ENCODE results near the gene NRAP.
A peak's percentile ranks its signal among the peaks of the same experiment; 100 is the strongest.

The NRAP gene

DNA sequence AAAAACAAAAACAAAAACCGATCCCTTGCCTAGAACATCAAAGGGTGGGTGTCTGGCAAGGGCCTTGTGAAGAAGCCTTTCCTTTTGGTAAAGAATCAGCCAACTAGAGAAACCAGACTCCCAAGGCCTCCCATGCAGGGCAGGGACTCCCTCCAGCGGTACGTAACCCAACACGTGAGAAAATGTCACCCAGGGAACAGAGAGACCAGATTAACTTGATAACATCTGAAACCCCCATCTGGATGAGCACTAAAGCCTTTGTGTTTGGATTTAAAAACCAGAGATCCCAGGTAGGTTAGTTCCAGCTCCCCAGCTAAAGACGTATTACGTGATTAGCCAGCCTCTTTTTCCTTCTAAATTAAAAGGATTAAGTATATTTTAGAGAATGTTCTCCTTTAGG, 114.0 kb downstream of the NRAP start:
- Histone ChIP-seq H3K23ac (ENCODE audit: low read length in 2 of 2) (no peak overlapping the region), H3K9me3 (ENCODE audit: control insufficient read depth, low read length) (no peaks in the 10 kb centered on the region), H2BK5ac (ENCODE audit: low read depth, low read length, poor library complexity, severe bottlenecking) (no peak overlapping the region), H3K9ac (ENCODE audit: low read length) (no peak overlapping the region), H3K14ac (ENCODE audit: low read length in 2 of 2) (no peak overlapping the region), H3K36me3 (ENCODE audit: control insufficient read depth in 1 of 2, insufficient read depth in 2 of 2, low read depth in 1 of 2, low read length in 2 of 2) (no peaks in the 10 kb centered on the region), H2BK15ac (ENCODE audit: low read depth, poor library complexity, severe bottlenecking) (no peak overlapping the region), H3K18ac (ENCODE audit: low read depth in 1 of 2, low read length in 2 of 2) (no peak overlapping the region), H3K79me1 (replicated peaks; ENCODE audit: low read length, poor library complexity, severe bottlenecking) (no peaks in the 10 kb centered on the region), H4K8ac (ENCODE audit: low read length) (no peak overlapping the region), H3K4me3 (ENCODE audit: insufficient read depth in 1 of 2, low read depth in 1 of 2, low read length in 2 of 2) (no peak overlapping the region), H3K4me2 (ENCODE audit: low read length, poor library complexity, severe bottlenecking) (no peak overlapping the region), H3K27ac (ENCODE audit: low read length, poor library complexity, severe bottlenecking) (peak overlapping the region; percentile 28), H2BK12ac (ENCODE audit: low read length in 2 of 2) (no peak overlapping the region), H2BK120ac (ENCODE audit: low read depth, low read length) (no peak overlapping the region), H4K91ac (ENCODE audit: low read length) (no peak overlapping the region), H3K4ac (ENCODE audit: low read depth in 1 of 2, low read length in 2 of 2) (no peak overlapping the region), H3K4me1 (ENCODE audit: control insufficient read depth, insufficient read depth, low read depth, low read length) (peaks cover 6% of the 10 kb centered on the region), H2AFZ (ENCODE audit: low read depth, low read length) (no peak overlapping the region), H2AK5ac (ENCODE audit: low read length, severe bottlenecking) (peak overlapping the region; percentile 65), H3K27me3 (ENCODE audit: control insufficient read depth in 1 of 2, insufficient read depth in 1 of 2, low read length in 2 of 2) (peaks cover 0 to 7% of the 10 kb centered on the region in 2 experiments)
- DNase-seq, result no peak
- 65% methylated on average over 4 of the region's 6 CpGs for WGBS

DNA sequence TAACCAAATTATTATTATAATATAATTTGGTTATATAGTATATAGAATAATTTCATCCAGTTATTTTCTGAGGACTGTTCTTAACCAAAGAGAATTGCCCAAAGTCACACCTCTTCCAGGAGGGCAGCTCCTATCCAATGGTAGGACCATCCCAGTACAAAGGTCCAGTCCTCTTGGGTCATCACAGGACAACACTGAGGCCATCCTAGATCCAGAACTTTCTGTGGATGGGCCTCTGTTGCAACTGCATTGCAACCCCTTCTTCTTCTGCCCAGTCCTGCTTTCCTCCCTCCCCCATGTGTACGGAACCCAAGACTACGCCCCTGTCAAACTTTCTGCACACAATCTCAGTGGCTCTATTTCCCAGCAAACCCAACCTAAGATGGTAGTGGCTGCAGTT, 116.4 kb downstream of the NRAP start:
- H4K91ac ChIP-seq (ENCODE audit: low read length), result no peak overlapping the region
- peaks cover 5% of the 10 kb centered on the region for H3K4me1 ChIP-seq (ENCODE audit: control insufficient read depth, insufficient read depth, low read depth, low read length)
- no CpG with 5 or more reads among the region's 2 CpGs for WGBS

DNA sequence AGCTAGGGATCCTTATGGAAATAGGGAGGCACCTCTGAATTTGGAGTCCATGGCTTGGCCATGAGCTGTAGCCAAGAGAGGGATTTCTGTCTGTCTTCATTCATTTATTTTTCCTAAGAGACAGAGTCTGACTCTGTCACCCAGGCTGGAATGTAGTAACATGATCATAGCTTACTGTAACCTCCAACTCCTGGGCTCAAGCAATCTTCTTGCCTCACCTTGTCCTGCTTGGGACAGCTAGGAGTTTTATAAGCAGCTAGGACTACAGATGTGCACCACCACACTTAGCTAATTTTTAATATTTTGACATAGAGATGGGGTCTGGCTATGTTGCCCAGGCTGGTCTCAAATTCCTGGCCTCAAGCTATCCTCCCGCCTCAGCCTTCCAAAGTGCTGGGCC, 119.4 kb downstream of the NRAP start:
- H3K27ac ChIP-seq (ENCODE audit: low read length, poor library complexity, severe bottlenecking), result no peak overlapping the region
- no peak overlapping the region for H2AK5ac ChIP-seq (ENCODE audit: low read length, severe bottlenecking)
- H3K4me3 ChIP-seq (ENCODE audit: insufficient read depth in 1 of 2, low read depth in 1 of 2, low read length in 2 of 2), result no peak overlapping the region
- no peaks in the 10 kb centered on the region for H3K79me1 ChIP-seq (replicated peaks; ENCODE audit: low read length, poor library complexity, severe bottlenecking)
- no peak overlapping the region for H3K4me2 ChIP-seq (ENCODE audit: low read length, poor library complexity, severe bottlenecking)
- no peak overlapping the region for H2BK120ac ChIP-seq (ENCODE audit: low read depth, low read length)
- H3K36me3 ChIP-seq (ENCODE audit: control insufficient read depth in 1 of 2, insufficient read depth in 2 of 2, low read depth in 1 of 2, low read length in 2 of 2), result no peaks in the 10 kb centered on the region
- no peak overlapping the region for H4K91ac ChIP-seq (ENCODE audit: low read length)
- H2BK12ac ChIP-seq (ENCODE audit: low read length in 2 of 2), result no peak overlapping the region
- H3K9me3 ChIP-seq (ENCODE audit: control insufficient read depth, low read length), result no peaks in the 10 kb centered on the region
- no peak overlapping the region for H2AFZ ChIP-seq (ENCODE audit: low read depth, low read length)
- no peak overlapping the region for H3K4ac ChIP-seq (ENCODE audit: low read depth in 1 of 2, low read length in 2 of 2)
- H3K9ac ChIP-seq (ENCODE audit: low read length), result no peak overlapping the region
- H3K4me1 ChIP-seq (ENCODE audit: control insufficient read depth, insufficient read depth, low read depth, low read length), result peaks cover 9% of the 10 kb centered on the region
- no peak overlapping the region for H2BK5ac ChIP-seq (ENCODE audit: low read depth, low read length, poor library complexity, severe bottlenecking)
- H2BK15ac ChIP-seq (ENCODE audit: low read depth, poor library complexity, severe bottlenecking), result no peak overlapping the region
- WGBS, result 93% methylated on average over 1 of the region's 1 CpG
- H3K14ac ChIP-seq (ENCODE audit: low read length in 2 of 2), result no peak overlapping the region
- no peak overlapping the region for H3K23ac ChIP-seq (ENCODE audit: low read length in 2 of 2)
- no peak for DNase-seq
- H3K18ac ChIP-seq (ENCODE audit: low read depth in 1 of 2, low read length in 2 of 2), result no peak overlapping the region
- no peak overlapping the region for H4K8ac ChIP-seq (ENCODE audit: low read length)
- H3K27me3 ChIP-seq (ENCODE audit: control insufficient read depth in 1 of 2, insufficient read depth in 1 of 2, low read length in 2 of 2), result peaks cover 0 to 4% of the 10 kb centered on the region in 2 experiments

More for the DNA sequence above, 116.4 kb downstream of the NRAP start:
- no peak overlapping the region for H2BK5ac ChIP-seq (ENCODE audit: low read depth, low read length, poor library complexity, severe bottlenecking)
- no peak overlapping the region for H2BK120ac ChIP-seq (ENCODE audit: low read depth, low read length)
- no peak overlapping the region for H3K23ac ChIP-seq (ENCODE audit: low read length in 2 of 2)
- no peak overlapping the region for H3K4ac ChIP-seq (ENCODE audit: low read depth in 1 of 2, low read length in 2 of 2)
- H2AK5ac ChIP-seq (ENCODE audit: low read length, severe bottlenecking), result no peak overlapping the region
- H3K4me3 ChIP-seq (ENCODE audit: insufficient read depth in 1 of 2, low read depth in 1 of 2, low read length in 2 of 2), result no peak overlapping the region
- no peaks in the 10 kb centered on the region for H3K9me3 ChIP-seq (ENCODE audit: control insufficient read depth, low read length)
- peaks cover 0 to 4% of the 10 kb centered on the region in 2 experiments for H3K27me3 ChIP-seq (ENCODE audit: control insufficient read depth in 1 of 2, insufficient read depth in 1 of 2, low read length in 2 of 2)
- no peak overlapping the region for H2BK12ac ChIP-seq (ENCODE audit: low read length in 2 of 2)
- no peak for DNase-seq
- no peak overlapping the region for H3K4me2 ChIP-seq (ENCODE audit: low read length, poor library complexity, severe bottlenecking)
- H2AFZ ChIP-seq (ENCODE audit: low read depth, low read length), result no peak overlapping the region
- no peak overlapping the region for H2BK15ac ChIP-seq (ENCODE audit: low read depth, poor library complexity, severe bottlenecking)
- no peaks in the 10 kb centered on the region for H3K79me1 ChIP-seq (replicated peaks; ENCODE audit: low read length, poor library complexity, severe bottlenecking)
- H3K18ac ChIP-seq (ENCODE audit: low read depth in 1 of 2, low read length in 2 of 2), result no peak overlapping the region
- no peak overlapping the region for H4K8ac ChIP-seq (ENCODE audit: low read length)
- H3K14ac ChIP-seq (ENCODE audit: low read length in 2 of 2), result no peak overlapping the region
- H3K36me3 ChIP-seq (ENCODE audit: control insufficient read depth in 1 of 2, insufficient read depth in 2 of 2, low read depth in 1 of 2, low read length in 2 of 2), result no peaks in the 10 kb centered on the region
- no peak overlapping the region for H3K9ac ChIP-seq (ENCODE audit: low read length)
- H3K27ac ChIP-seq (ENCODE audit: low read length, poor library complexity, severe bottlenecking), result no peak overlapping the region

DNA sequence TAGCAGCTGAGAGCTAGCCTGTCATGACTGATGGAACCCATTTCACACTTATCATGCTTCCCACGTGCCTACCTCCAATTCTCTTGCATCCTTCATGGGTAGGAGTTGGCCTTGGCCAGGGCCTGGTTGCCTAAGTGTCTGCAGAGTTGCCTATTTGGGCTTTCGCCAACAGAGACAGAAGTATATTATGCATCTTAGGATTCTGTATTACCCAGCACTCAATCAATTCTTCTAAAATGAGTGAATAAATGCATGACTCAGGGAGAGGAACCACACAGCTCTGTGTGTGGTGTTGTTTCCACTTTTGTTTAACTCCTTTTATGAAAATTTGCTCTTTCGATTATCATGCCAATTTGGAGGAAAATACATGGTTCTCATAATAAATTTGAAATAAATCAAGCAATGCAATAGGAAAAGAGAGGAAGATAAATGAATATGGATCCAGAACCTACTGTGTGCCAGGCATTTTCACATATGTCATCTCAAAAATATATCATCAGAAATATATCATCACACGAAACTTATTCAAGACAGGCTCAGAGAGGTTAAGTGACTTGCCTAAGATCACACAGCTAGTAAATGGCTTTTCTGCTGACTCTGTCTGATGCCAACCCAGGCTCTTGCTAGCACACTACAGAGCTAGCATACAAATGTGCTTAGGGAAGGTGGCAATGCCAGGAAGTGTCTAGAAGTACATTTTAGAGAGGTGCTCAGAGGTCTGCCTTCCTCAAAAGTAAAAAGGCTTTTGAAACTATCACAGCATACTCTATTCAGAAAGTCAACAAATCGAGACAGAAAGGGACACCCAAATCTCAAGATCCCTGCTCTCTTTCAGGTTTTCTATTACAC, 120.5 kb downstream of the NRAP start:
- H2BK120ac ChIP-seq (ENCODE audit: low read depth, low read length), result no peak overlapping the region
- H3K4me1 ChIP-seq (ENCODE audit: control insufficient read depth, insufficient read depth, low read depth, low read length), result peaks cover 13% of the 10 kb centered on the region
- no peak overlapping the region for H4K91ac ChIP-seq (ENCODE audit: low read length)
- H3K79me1 ChIP-seq (replicated peaks; ENCODE audit: low read length, poor library complexity, severe bottlenecking), result no peaks in the 10 kb centered on the region
- H2AFZ ChIP-seq (ENCODE audit: low read depth, low read length), result no peak overlapping the region
- H2AK5ac ChIP-seq (ENCODE audit: low read length, severe bottlenecking), result no peak overlapping the region
- DNase-seq, result no peak
- H3K27ac ChIP-seq (ENCODE audit: low read length, poor library complexity, severe bottlenecking), result no peak overlapping the region
- H3K4me2 ChIP-seq (ENCODE audit: low read length, poor library complexity, severe bottlenecking), result no peak overlapping the region
- H3K9me3 ChIP-seq (ENCODE audit: control insufficient read depth, low read length), result no peaks in the 10 kb centered on the region
- H4K8ac ChIP-seq (ENCODE audit: low read length), result no peak overlapping the region
- 57% methylated on average over 2 of the region's 5 CpGs for WGBS
- no peaks in the 10 kb centered on the region for H3K36me3 ChIP-seq (ENCODE audit: control insufficient read depth in 1 of 2, insufficient read depth in 2 of 2, low read depth in 1 of 2, low read length in 2 of 2)
- no peak overlapping the region for H2BK12ac ChIP-seq (ENCODE audit: low read length in 2 of 2)
- no peak overlapping the region for H2BK15ac ChIP-seq (ENCODE audit: low read depth, poor library complexity, severe bottlenecking)
- H2BK5ac ChIP-seq (ENCODE audit: low read depth, low read length, poor library complexity, severe bottlenecking), result no peak overlapping the region
- H3K27me3 ChIP-seq (ENCODE audit: control insufficient read depth in 1 of 2, insufficient read depth in 1 of 2, low read length in 2 of 2), result peaks cover 0 to 4% of the 10 kb centered on the region in 2 experiments
- no peak overlapping the region for H3K14ac ChIP-seq (ENCODE audit: low read length in 2 of 2)
- H3K18ac ChIP-seq (ENCODE audit: low read depth in 1 of 2, low read length in 2 of 2), result no peak overlapping the region
- no peak overlapping the region for H3K4ac ChIP-seq (ENCODE audit: low read depth in 1 of 2, low read length in 2 of 2)
- H3K4me3 ChIP-seq (ENCODE audit: insufficient read depth in 1 of 2, low read depth in 1 of 2, low read length in 2 of 2), result no peak overlapping the region
- H3K23ac ChIP-seq (ENCODE audit: low read length in 2 of 2), result no peak overlapping the region
- H3K9ac ChIP-seq (ENCODE audit: low read length), result no peak overlapping the region
